UCSD-AML1 (cell line): ENCODE results near the gene CPXM2.

ENCODE experiments used
- DNase-seq: peaks from one replicate; lab custom pipeline; 2025; ENCODE audit not compliant: unreplicated experiment; lab: John Stamatoyannopoulos, UW

Gene CPXM2

DNA sequence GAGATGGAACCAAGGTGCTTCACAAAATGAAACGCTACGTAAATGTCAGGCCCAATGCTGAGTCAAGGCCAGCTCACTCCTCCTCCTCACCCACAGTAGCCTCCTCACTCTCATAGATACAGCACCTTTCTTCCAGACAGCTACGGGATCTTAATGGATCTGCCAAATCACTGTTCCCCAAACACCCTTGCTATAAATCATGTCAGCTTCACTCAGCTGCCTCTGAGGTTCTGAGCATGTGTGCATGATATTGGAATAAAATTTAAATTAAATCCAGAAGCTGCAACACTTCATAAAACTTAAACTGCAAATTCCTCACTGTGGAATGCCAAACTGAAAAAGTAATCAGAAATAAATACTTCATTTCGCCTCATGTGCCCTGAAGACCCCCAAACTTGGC lies 14.7 kb upstream of the CPXM2 start:
- no peak for DNase-seq

GRCh38 chr10:123904834-123905409 lies 13.3 kb upstream of the CPXM2 start:
- no peak for DNase-seq

GRCh38 chr10:123903621-123904020 lies 12.0 kb upstream of the CPXM2 start:
- no peak for DNase-seq

DNA sequence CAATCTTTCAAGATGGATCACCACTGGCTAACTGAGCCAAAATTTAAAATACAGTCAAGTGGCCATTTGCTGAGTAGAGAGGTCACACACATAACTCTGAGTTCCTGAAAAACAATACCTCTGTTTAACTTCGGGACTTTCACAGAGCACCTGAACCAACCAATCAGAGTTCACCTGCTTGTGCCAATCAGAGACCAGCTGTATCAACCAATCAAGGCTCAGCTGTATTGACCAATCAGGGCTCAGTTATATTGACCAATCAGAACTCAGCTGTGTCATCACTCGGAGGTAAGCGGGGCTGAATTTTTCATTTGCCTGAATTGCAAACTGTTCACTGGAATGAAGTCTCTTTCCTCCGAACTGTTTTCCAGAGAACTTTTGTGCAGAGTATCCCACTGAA lies 10.0 kb upstream of the CPXM2 start:
- DNase-seq, result no peak

- no peak for DNase-seq
Measured at GRCh38 chr10:123897146-123897545, 5.5 kb upstream of the CPXM2 start.

DNA sequence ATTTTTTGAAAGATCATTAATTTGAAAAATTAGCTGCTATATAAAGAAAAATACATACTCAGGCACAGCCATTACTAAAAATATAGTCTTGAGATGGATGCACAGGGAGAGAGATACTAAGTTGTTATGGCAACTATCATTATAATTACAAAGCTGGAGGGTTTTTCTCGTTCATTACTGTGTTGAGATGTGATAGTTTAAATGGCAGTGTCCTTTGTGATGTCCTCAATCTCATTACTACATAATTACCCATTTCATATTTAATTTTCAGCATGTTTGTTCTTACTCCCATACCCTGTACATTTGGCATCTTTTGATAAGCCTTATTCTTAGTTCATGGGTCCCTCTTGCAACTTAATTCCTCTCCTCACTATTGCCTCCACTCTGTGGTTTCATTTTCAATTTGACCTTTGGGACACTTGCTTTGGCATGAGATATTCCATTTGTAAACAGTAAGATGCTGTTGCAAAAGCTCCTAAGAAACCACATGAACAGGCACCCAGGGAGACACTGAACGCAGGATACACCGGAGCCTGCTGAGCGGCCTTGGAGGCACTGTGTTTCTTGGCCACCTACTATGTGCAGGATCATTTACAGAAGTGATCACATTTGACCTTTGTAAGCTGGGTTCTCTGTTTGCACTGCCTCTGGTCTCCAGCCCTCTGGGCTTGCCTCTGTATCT lies 4.8 kb upstream of the CPXM2 start:
- no peak for DNase-seq

DNA sequence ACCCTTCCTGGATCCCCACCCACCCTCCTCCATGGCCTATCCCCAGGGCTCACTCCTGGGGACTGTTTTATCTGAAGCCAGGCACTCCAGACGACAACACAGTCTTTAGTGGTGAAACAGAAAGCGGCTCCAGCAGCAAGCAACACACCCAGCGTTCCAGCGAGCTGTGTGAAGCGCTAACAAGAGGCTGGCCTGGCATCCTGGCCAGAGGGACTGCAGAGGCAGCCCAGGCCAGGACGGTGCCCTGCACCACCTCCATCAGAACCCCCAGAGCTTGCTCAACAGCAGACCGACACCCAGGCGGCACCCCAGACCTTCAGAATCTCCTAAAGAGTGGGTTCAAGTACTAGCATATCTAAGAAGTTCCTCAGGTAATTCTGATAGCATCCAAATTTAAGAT lies 2.0 kb upstream of the CPXM2 start:
- DNase-seq, result no peak

- DNase-seq, result no peak
Measured at GRCh38 chr10:123890756-123891143, 857 bp downstream of the CPXM2 start.

DNA sequence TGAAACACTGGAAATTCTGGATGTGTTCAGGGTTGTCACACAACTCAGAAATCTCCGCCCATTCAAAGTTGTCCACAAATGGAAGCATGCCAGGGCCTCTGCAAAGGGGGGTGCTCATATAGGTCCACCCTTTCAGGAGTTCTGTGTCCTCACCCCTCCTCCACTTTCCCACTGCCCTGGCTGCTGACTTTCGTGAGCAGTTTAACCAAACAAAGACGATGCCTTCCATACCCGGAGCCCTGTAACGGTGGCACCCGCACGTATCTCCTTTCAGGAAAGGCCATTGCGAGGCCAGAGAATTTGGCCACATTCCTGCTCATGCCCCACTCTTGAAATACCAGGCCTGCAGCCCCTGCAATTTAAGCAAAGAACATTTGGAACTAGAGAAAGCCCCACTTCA lies 1.4 kb downstream of the CPXM2 start:
- DNase-seq, result no peak

- no peak for DNase-seq
Measured at GRCh38 chr10:123889821-123890220, 1.8 kb downstream of the CPXM2 start.

DNA sequence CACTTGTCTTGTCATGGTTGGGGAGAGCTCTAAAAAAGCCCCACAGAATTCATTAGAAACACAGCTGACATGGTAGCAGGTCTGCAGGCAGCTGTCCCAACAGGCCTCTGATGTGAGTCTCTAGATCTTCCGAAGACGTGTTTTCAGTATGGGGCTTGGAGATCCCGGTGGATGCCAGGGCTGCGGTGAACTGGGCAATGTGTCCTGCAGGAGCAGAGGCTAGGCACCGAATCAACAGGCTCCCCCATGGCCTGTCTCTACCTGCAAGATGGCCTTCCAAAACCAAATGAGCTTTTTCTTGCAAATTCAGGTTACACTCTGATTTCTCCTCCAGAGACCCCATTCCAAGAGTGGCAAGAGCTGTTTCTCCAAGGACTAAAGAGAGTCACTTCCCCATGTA lies 2.9 kb downstream of the CPXM2 start:
- no peak for DNase-seq

- DNase-seq, result no peak
Measured at GRCh38 chr10:123888256-123888655, 3.4 kb downstream of the CPXM2 start.

GRCh38 chr10:123886292-123886691 lies 5.3 kb downstream of the CPXM2 start:
- no peak for DNase-seq

- DNase-seq, result no peak
Measured at GRCh38 chr10:123885406-123886170, 6.0 kb downstream of the CPXM2 start.

- DNase-seq, result no peak
Measured at GRCh38 chr10:123884907-123885381, 6.7 kb downstream of the CPXM2 start.

- no peak for DNase-seq
Measured at GRCh38 chr10:123884351-123884906, 7.2 kb downstream of the CPXM2 start.

DNA sequence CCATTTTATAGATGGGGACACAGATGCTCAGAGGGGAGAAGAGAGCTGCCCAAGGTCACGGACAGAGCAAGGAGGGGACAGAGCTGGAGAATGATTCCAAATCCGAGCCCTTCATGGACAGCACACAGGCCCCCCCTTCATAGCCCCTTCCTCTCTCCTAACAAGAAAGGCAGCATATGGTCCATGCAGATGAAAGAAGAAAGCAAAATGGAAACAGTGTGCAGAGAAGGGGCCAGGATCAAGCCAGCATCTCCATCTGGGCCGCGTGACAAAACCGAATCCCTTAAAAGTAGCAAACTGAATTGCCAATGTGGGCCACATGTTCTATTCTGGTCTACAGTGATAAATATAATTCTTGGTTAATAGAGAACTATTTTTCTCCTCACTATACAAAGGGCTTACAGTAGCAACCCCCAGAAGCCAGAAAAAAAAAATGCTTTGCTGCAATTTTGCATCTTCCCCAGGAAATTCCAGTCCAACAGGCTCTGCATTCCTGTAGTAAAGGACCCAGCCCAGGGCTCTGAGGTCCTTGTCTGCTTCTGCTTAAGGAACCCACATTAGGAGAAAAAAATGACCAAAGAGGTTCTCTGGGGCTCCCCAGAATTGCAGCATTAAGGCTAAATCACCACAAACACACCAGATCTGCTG lies 7.8 kb downstream of the CPXM2 start:
- DNase-seq, result no peak

GRCh38 chr10:123882681-123883445 lies 8.7 kb downstream of the CPXM2 start:
- no peak for DNase-seq

DNA sequence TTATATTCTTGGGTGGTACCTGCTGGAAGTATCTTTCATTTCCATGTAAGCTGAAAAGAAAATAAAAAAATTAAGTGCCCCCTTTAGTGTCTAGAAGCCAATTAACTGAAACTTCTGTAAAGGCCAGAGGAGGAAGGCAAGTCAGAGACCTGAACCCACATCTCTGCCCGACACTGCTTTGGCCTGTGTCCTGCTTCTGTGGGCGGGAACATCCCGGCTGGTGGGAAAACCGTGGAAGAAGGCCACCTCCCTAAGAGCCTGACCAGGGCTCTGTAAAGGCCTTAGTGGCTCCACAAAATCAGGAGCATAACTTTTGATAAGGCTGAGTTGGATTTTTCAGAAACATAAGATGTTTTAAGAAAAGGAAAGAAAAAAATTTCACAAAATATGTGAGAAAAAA lies 9.4 kb downstream of the CPXM2 start:
- no peak for DNase-seq

DNA sequence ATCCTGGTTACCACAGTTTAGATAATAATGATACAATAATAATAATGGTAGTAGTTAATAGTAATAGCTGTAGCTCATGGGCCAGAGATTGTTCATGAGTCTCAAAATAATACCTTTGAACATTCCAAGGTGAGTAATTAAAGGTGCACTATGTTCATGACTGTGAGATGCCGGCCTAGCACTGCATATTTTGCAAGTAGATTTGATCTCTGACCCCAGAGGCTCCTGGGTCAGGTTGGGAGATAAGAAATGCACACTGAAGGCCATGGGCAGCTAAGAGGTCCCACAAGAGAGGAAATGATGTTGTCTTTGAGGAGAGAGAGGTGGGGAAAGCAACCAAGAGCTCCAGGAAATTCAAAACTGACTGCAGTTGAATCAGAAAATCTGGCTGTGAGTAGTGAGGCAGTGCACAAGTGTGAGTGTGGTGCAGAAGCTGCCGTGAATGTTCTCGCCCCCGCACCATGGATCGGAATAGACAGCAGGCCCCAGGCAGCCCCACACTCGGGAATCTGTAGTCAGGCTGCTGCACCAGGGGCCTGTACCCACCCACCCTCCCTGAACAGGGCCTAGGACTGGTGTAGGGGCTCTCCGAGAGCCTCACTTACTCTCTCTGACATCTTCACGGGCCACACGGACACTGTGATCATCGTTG lies 11.9 kb downstream of the CPXM2 start:
- DNase-seq, result no peak
